H9 (cell line): Measurements from ENCODE around the gene STXBP6. TPM values are rescaled to one million over a fixed set of nuclear protein-coding genes. Genes with fewer than 3 reads are reported as not detected.

Experiments used
- DNase-seq: peaks from one replicate; pipeline ENCODE4 v3.0.0-alpha.2; 2017
- H2AFZ ChIP-seq: one replicate; pipeline ENCODE4 v1.6.1; 2013; ENCODE audit warnings: mild to moderate bottlenecking, low read length, control low read depth, moderate library complexity
- H2AK5ac ChIP-seq: 2 replicates; pipeline ENCODE4 v1.6.1; 2013; ENCODE audit warnings: low read length, control low read depth, mixed read lengths; ENCODE audit not compliant: insufficient read length
- H2BK120ac ChIP-seq: one replicate; pipeline ENCODE4 v1.6.1; 2013; ENCODE audit warnings: low read depth, mild to moderate bottlenecking, low read length, control low read depth, inconsistent platforms; ENCODE audit not compliant: poor library complexity, severe bottlenecking
- H2BK12ac ChIP-seq: 2 replicates; pipeline ENCODE4 v1.6.1; 2013; ENCODE audit warnings: low read length, control low read depth, mixed read lengths, low read depth; ENCODE audit not compliant: insufficient read length
- H2BK15ac ChIP-seq: 2 replicates; pipeline ENCODE4 v1.6.1; 2013; ENCODE audit warnings: low read depth, low read length, control low read depth
- H2BK20ac ChIP-seq: one replicate; pipeline ENCODE4 v1.6.1; 2013; ENCODE audit warnings: low read depth, mild to moderate bottlenecking, low read length, control low read depth, inconsistent platforms; ENCODE audit not compliant: poor library complexity, severe bottlenecking
- H2BK5ac ChIP-seq: 2 replicates; pipeline ENCODE4 v1.6.1; 2013; ENCODE audit warnings: low read length, control low read depth, mixed read lengths; ENCODE audit not compliant: insufficient read length
- H3K14ac ChIP-seq: 2 replicates; pipeline ENCODE4 v1.6.1; 2013; ENCODE audit warnings: low read length, control low read depth; ENCODE audit not compliant: insufficient read depth
- H3K18ac ChIP-seq: 2 replicates; pipeline ENCODE4 v1.6.1; 2013; ENCODE audit warnings: low read depth, mild to moderate bottlenecking, mixed read lengths, low read length, control low read depth; ENCODE audit not compliant: insufficient read length
- H3K23ac ChIP-seq: 2 replicates; pipeline ENCODE4 v1.6.1; 2013; ENCODE audit warnings: low read length, control low read depth, mixed read lengths, low read depth; ENCODE audit not compliant: insufficient read length
- H3K23me2 ChIP-seq: 2 replicates; pipeline ENCODE4 v1.6.1; 2013; ENCODE audit warnings: low read depth, mild to moderate bottlenecking, mixed read lengths, low read length, control low read depth; ENCODE audit not compliant: insufficient read length, poor library complexity, severe bottlenecking
- H3K27ac ChIP-seq: 2 replicates; pipeline ENCODE4 v1.5.1; 2013; ENCODE audit warnings: low read length, control low read depth, mixed read lengths, low read depth; ENCODE audit not compliant: insufficient read length
- H3K27me3 ChIP-seq: 2 replicates; pipeline ENCODE4 v1.6.1; 2013; ENCODE audit warnings: low read length, control low read depth, inconsistent platforms; ENCODE audit not compliant: insufficient read depth
- H3K4ac ChIP-seq: 2 replicates; pipeline ENCODE4 v1.6.1; 2013; ENCODE audit warnings: low read depth, mild to moderate bottlenecking, control low read depth, inconsistent platforms, low read length, moderate library complexity
- H3K4me1 ChIP-seq: 2 replicates; pipeline ENCODE4 v1.6.1; 2013; ENCODE audit warnings: low read length, control low read depth, inconsistent platforms; ENCODE audit not compliant: insufficient read depth
- H3K4me2 ChIP-seq: 2 replicates; pipeline ENCODE4 v1.6.1; 2013; ENCODE audit warnings: low read length, control low read depth, mixed read lengths; ENCODE audit not compliant: insufficient read length, insufficient read depth
- H3K56ac ChIP-seq: 2 replicates; pipeline ENCODE4 v1.6.1; 2013; ENCODE audit warnings: low read depth, mild to moderate bottlenecking, mixed read lengths, low read length, control low read depth; ENCODE audit not compliant: insufficient read length
- H3K79me1 ChIP-seq: 2 replicates; pipeline ENCODE4 v1.6.1; 2013; ENCODE audit warnings: low read depth, mild to moderate bottlenecking, moderate library complexity, low read length, control low read depth, inconsistent platforms; ENCODE audit not compliant: insufficient read depth, poor library complexity, severe bottlenecking
- H3K79me2 ChIP-seq: 2 replicates; pipeline ENCODE4 v1.6.1; 2013; ENCODE audit warnings: low read length, control low read depth, inconsistent platforms; ENCODE audit not compliant: insufficient read depth
- H3K9ac ChIP-seq: 2 replicates; pipeline ENCODE4 v1.6.1; 2013; ENCODE audit warnings: low read length, control low read depth, mixed read lengths; ENCODE audit not compliant: insufficient read length; ENCODE audit errors: extremely low read depth
- H3K9me3 ChIP-seq: one replicate; pipeline ENCODE4 v1.6.1; 2013; ENCODE audit warnings: low read depth, low read length, inconsistent platforms; ENCODE audit not compliant: control insufficient read depth
- H3T11ph ChIP-seq: one replicate; pipeline ENCODE4 v1.6.1; 2013; ENCODE audit warnings: mild to moderate bottlenecking, low read length, control low read depth, inconsistent platforms
- H4K20me1 ChIP-seq: one replicate; pipeline ENCODE4 v1.6.1; 2013; ENCODE audit not compliant: control insufficient read depth, insufficient read length, insufficient read depth
- H4K5ac ChIP-seq: 2 replicates; pipeline ENCODE4 v1.6.1; 2013; ENCODE audit warnings: low read depth, mild to moderate bottlenecking, mixed read lengths, low read length, control low read depth; ENCODE audit not compliant: insufficient read length
- H4K8ac ChIP-seq: replicated peaks from 2 replicates; pipeline ENCODE4 v1.6.1; 2013; ENCODE audit warnings: low read length, control low read depth, mixed read lengths, low read depth; ENCODE audit not compliant: insufficient read length
- H4K91ac ChIP-seq: 2 replicates; pipeline ENCODE4 v1.6.1; 2013; ENCODE audit warnings: low read depth, mild to moderate bottlenecking, moderate library complexity, mixed read lengths, low read length, control low read depth; ENCODE audit not compliant: insufficient read length
- H3K27ac Mint-ChIP-seq, 3 experiments: 2 replicates in 2 of 3; 3 replicates in 1 of 3; pipeline ENCODE4 v1.8.0; 2020 to 2021; ENCODE audit warnings: mixed read lengths in 3 of 3, mild to moderate bottlenecking in 1 of 3, moderate library complexity in 1 of 3
- H3K27me3 Mint-ChIP-seq: 2 replicates; pipeline ENCODE4 v1.8.0; 2021; ENCODE audit warnings: low read depth, mild to moderate bottlenecking, moderate library complexity, mixed read lengths
- H3K36me3 Mint-ChIP-seq, 3 experiments: 2 replicates in 2 of 3; 3 replicates in 1 of 3; pipeline ENCODE4 v1.8.0; 2020 to 2021; ENCODE audit warnings: low read depth in 3 of 3, mixed read lengths in 3 of 3; ENCODE audit not compliant: insufficient read depth in 1 of 3
- H3K4me1 Mint-ChIP-seq, 2 experiments: 2 replicates each; pipeline ENCODE4 v1.8.0; 2020; ENCODE audit warnings: mixed read lengths in 2 of 2
- H3K4me3 Mint-ChIP-seq, 2 experiments: 2 replicates in 1 of 2; 3 replicates in 1 of 2; pipeline ENCODE4 v1.8.0; 2020 to 2021; ENCODE audit warnings: mild to moderate bottlenecking in 2 of 2, mixed read lengths in 2 of 2, moderate library complexity in 1 of 2
- H3K9me3 Mint-ChIP-seq, 2 experiments: 2 replicates in 1 of 2; 3 replicates in 1 of 2; pipeline ENCODE4 v1.8.0; 2020; ENCODE audit warnings: mild to moderate bottlenecking in 2 of 2, mixed read lengths in 2 of 2, moderate library complexity in 1 of 2
- WGBS: extraction: QIAGEN DNeasy Blood & Tissue Kit; methylation state at CpG from one replicate; pipeline ENCODE4 v1.1.7; 2013; ENCODE audit warnings: missing lambda C conversion rate, low lambda C conversion rate, mixed read lengths; ENCODE audit not compliant: insufficient read length; ENCODE audit errors: extremely low coverage; 5-methylcytosine and 5-hydroxymethylcytosine counted together
- total RNA-seq: library from RNA; stranded (reverse); gene quantifications from 2 replicates; pipeline ENCODE4 v1.2.1, GENCODE V29; 2021
- TF ChIP-seq, protein P1 (sequence below): fragments of 200-600 bp; sonication (generic); conservative IDR thresholded peaks from 3 replicates; pipeline ENCODE4 v1.8.0; 2021; ENCODE audit warnings: antibody characterized with exemption, mild to moderate bottlenecking

Gene STXBP6
- total RNA-seq, 1 experiment from 2014 or later: 3.6 TPM

DNA sequence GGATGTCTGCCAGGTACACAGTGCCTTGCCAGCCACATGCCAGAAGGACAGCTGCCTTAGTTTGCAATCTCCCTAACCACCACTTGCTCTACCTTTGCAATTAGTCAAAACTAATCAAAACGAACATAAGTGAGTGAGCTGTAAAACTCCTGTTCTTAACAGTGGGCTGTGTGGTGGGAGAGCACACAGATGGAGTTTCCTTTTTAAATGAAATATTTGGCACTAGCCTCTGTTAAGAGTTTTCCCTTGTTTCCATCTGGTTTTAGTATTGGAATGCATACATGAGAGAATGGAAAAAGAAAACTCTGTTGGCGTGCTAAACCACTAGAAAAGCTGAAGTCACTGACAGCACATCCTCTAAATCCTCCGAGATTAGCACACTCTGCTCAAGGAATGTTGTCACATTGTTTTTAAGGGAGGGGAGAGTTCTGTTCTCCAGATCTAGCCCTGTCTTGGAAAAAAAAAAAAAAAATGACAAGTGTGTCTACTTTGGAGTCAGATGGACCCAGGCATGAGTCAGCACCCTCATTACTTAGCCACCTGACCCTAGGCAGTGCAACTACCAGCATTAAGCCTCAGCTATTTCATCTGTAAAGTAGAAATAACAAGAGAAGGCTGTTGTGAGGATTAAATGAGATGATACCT lies 83.9 kb downstream of the STXBP6 start:
- Mint-ChIP-seq H3K27me3 (no peaks in the 10 kb centered on the region), H3K36me3 (no peaks in the 10 kb centered on the region), H3K4me1 (peaks cover 3 to 10% of the 10 kb centered on the region in 2 experiments), H3K27ac (peak overlapping the region in 2 of 3 experiments; percentile 2 to 79; a peak in 2 of 7 replicates), H3K9me3 (no peaks in the 10 kb centered on the region), H3K4me3 (no peak overlapping the region)
- H3T11ph ChIP-seq: no peak overlapping the region
- no peak overlapping the region for H2AFZ ChIP-seq
- H4K8ac ChIP-seq: no peak overlapping the region
- no peaks in the 10 kb centered on the region for H3K79me1 ChIP-seq
- no peak overlapping the region for H2BK12ac ChIP-seq
- no peak overlapping the region for H3K18ac ChIP-seq
- H3K4ac ChIP-seq: no peak overlapping the region
- H3K9me3 ChIP-seq: no peaks in the 10 kb centered on the region
- H4K5ac ChIP-seq: no peak overlapping the region
- H2BK20ac ChIP-seq: no peak overlapping the region
- H3K14ac ChIP-seq: no peak overlapping the region
- no CpG with 5 or more reads among the region's 3 CpGs for WGBS
- no peaks in the 10 kb centered on the region for H3K4me1 ChIP-seq
- H3K4me2 ChIP-seq: no peak overlapping the region
- H3K27me3 ChIP-seq: no peaks in the 10 kb centered on the region
- TF ChIP-seq, protein P1, sequence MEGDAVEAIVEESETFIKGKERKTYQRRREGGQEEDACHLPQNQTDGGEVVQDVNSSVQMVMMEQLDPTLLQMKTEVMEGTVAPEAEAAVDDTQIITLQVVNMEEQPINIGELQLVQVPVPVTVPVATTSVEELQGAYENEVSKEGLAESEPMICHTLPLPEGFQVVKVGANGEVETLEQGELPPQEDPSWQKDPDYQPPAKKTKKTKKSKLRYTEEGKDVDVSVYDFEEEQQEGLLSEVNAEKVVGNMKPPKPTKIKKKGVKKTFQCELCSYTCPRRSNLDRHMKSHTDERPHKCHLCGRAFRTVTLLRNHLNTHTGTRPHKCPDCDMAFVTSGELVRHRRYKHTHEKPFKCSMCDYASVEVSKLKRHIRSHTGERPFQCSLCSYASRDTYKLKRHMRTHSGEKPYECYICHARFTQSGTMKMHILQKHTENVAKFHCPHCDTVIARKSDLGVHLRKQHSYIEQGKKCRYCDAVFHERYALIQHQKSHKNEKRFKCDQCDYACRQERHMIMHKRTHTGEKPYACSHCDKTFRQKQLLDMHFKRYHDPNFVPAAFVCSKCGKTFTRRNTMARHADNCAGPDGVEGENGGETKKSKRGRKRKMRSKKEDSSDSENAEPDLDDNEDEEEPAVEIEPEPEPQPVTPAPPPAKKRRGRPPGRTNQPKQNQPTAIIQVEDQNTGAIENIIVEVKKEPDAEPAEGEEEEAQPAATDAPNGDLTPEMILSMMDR: no peak
- no peak overlapping the region for H3K9ac ChIP-seq
- no peak overlapping the region for H4K91ac ChIP-seq
- H3K56ac ChIP-seq: no peak overlapping the region
- no peaks in the 10 kb centered on the region for H4K20me1 ChIP-seq
- DNase-seq: no peak
- no peaks in the 10 kb centered on the region for H3K79me2 ChIP-seq
- no peak overlapping the region for H3K23ac ChIP-seq
- H3K23me2 ChIP-seq: no peaks in the 10 kb centered on the region
- no peak overlapping the region for H2BK15ac ChIP-seq
- H3K27ac ChIP-seq: no peak overlapping the region
- no peak overlapping the region for H2BK5ac ChIP-seq
- no peak overlapping the region for H2AK5ac ChIP-seq
- H2BK120ac ChIP-seq: no peak overlapping the region
